GM19043 (cell line): ENCODE measurements around the gene PEX11B.

Experiments
- ATAC-seq: cut with Tn5 transposase; IDR thresholded peaks from one replicate; pipeline ENCODE4 v1.9.1; 2021; ENCODE audit warnings: low read depth; ENCODE audit not compliant: unreplicated experiment

Gene PEX11B, protein sequence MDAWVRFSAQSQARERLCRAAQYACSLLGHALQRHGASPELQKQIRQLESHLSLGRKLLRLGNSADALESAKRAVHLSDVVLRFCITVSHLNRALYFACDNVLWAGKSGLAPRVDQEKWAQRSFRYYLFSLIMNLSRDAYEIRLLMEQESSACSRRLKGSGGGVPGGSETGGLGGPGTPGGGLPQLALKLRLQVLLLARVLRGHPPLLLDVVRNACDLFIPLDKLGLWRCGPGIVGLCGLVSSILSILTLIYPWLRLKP

GRCh38 chr1:145918144-145918991 lies at the start of gene PEX11B:
Gene PEX11B (minus strand): TSS chr1:145918717. CDS start chr1:145918688, 29 bp downstream.
- ATAC-seq, result peak; percentile 84

DNA sequence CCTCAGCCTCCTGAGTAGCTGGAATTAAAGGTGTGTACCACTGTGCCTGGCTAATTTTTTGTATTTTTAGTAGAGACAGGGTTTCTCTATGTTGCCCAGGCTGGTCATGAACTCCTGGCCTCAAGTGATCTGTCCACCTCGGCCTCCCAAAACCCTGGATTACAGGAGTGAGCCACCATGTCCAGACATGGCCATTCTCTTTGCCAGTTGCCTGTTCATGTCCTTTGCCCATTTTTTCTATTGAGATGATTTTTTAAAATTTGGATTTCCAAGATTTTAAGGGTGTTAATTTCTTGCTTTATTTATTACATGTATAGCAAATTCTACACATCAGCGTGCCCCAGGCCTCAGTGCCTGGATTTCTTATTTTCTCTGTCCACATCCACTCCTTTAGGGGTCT lies 48.8 kb upstream of the PEX11B start:
- no peak for ATAC-seq

DNA sequence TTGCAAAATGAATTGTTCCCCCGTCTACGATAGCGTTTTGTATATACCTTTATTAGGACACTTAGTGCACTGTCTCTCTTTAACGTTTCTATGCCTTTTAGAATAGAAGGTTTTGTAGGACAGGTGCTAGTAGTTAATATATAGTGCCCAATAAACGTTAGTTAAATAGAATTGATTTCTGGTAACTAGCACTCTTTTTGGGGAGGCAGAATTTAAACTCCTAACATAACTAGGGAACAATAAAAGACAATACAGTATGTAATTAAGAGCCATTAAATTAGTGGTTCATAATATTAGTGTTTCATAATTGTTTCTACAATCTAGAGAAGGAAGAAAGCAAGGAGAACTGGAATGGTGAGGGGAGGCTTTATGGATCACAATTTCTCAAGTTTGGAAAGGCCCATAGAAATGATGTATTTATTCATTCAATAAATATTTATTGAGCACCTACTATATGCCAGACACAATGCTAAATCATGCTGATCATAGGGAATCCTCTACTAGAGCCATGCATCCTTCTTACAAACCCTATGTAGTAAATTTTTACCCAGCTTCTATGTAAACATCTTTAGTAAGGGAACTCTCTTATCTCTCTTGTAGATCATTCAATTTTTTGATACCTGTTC lies 46.7 kb upstream of the PEX11B start:
- ATAC-seq, result no peak

- peak; percentile 91 for ATAC-seq
These were observed 46.0 kb upstream of the PEX11B start, which contains the start of the genes ANKRD34A and POLR3GL for GRCh38 chr1:145964328-145965118. Gene ANKRD34A (minus strand): TSS chr1:145964575. CDS start chr1:145961759, 2,816 bp downstream. Gene POLR3GL (plus strand): TSS chr1:145964690. CDS start chr1:145974866, 10,176 bp downstream.

DNA sequence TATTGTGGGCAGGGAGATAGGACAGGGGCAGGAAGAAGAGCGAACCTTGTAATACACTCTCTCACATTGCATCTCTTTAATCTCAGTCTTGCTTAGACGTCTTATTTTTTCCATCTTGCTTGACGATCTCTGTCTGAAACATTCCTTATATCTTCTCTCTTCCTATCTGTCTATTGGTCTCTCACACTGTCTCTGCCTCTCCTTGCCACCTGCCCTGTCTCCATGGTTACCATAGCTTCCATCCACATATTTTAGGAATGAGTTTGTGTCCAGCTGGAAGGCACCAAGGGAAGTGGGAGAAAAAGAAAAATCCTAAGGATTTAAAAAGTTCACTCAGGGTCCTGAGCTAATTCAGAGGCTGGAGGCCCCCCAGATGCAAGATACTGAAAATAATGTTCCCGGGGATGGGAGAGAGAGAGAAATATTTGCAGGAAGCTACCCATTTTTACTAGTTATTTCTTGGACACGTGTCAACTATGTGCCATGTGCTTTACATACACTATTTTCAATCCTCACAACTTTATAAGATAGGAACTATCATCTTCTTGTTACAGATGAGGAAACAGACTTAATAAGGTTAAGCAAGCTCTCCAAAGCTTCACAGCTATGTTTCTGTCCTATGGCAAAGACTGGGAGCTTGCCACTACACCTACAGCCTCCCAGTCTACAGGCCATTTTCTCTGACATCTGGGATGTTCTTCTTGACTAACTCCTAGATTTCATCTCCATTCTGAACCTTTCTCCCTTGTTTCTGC lies 44.9 kb upstream of the PEX11B start:
- no peak for ATAC-seq

DNA sequence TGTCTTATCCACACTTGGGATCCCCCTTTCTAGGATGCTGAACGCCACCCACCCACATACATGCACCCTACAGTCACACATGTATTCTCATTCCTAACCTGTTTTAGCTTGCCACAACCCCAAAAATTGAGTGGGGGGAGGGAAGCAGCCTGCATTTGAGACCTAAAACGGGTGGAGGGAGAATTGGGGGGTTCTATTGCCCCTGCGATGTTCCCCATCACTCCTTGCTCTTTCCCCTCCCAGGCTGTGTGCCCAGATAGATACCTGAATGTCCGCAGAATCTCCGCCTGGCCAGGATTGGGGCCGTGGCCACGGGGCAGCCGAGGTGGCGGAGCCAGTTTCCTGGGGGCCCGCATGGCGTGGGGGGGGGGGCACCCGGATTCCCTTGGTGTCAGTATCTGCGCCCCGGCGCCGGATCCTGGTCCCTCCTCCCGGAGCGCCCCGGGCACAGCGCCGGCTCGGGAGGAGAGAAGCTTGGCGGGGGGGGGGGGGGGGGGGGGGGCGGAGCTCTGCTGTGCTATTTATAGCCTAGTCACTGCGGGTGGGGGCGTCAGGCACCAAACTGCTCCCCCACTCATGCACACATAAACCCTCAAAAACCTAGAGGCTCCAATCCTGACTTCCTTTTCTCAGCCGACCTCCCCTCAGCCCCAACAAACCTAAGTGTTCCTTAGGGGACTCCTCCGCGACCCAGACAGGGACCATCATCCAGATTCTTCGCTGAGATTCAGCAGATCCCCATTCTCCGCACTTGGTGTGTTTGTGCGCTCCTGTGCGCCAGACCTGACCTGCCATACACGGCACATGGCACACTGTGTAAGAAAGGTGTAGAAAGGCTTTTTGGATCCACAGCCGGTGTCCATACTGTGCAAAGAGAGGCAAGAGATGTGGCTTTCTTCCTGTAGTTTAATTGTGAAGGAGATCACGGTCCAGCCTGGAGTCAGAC lies 43.9 kb upstream of the PEX11B start:
- no peak for ATAC-seq

GRCh38 chr1:145961425-145962156 lies 43.1 kb upstream of the PEX11B start:
- no peak for ATAC-seq

DNA sequence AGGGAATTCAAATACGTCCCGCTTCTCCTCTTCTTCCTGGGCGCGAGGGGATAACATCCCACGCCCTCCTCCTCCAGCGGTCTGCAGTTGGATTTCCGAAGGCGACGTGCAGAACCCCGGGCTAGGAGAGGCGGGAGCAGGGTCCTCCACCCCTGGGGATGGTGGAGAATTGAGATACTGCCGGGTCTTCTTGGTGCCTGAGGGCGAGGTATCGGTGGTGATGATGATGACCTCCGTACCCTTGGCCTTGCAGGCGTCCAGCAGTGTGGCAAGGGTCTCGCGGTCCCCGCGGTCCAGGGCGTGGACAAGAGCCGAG lies 42.5 kb upstream of the PEX11B start:
- no peak for ATAC-seq

DNA sequence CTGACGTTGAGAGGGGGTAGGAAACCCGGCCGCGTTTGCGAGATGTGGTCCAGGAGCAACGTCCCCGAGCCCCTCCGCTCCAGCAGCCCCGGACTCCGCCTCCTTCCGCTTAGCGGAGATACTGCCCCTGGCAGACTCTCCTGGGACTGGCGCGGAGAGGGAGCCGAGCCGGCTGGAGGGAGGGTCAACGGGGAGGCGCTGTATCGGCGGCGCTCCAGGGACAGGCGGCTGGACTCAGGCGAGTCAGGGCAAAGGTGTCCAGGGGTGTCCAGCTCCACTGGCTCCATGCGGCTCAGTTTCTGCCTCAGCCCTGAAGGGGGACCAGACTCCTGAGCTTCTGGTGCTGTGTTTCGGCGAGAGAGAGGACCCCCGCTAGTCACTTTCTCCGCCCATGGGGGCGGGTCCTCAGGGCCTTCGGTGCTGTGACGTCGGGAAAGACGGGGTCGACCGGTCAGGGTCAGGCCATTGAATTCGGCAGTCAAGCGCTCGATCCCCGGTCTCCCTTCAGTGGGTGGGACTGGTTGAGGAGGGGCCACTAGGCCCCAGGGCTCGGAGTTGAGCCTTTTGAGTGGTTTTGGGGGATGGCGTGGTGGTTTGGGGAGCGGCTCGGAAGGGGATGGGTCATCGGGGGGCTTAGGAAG lies 42.1 kb upstream of the PEX11B start:
- no peak for ATAC-seq

GRCh38 chr1:145959957-145960467 lies 41.5 kb upstream of the PEX11B start:
- ATAC-seq, result no peak

- ATAC-seq, result no peak
These were observed 40.8 kb upstream of the PEX11B start for GRCh38 chr1:145959333-145959732.

DNA sequence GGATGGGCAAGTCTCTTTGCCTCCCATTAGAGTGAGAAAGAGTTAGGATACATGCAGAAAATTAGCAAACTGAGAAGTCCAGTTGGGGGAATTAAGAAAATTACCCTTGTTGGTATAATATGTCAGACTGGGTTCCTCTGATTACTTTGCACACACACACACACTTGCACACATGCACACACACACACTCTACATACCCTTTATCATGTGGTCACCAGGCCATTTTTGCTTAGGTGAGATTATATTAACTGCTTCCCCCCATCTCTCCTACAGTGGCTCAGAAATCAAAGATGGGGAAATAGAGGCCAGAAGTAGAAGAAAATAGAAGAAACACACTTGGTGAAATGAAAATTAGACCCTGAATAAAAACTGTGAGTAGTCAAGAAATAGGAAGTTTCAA lies 40.2 kb upstream of the PEX11B start:
- no peak for ATAC-seq

DNA sequence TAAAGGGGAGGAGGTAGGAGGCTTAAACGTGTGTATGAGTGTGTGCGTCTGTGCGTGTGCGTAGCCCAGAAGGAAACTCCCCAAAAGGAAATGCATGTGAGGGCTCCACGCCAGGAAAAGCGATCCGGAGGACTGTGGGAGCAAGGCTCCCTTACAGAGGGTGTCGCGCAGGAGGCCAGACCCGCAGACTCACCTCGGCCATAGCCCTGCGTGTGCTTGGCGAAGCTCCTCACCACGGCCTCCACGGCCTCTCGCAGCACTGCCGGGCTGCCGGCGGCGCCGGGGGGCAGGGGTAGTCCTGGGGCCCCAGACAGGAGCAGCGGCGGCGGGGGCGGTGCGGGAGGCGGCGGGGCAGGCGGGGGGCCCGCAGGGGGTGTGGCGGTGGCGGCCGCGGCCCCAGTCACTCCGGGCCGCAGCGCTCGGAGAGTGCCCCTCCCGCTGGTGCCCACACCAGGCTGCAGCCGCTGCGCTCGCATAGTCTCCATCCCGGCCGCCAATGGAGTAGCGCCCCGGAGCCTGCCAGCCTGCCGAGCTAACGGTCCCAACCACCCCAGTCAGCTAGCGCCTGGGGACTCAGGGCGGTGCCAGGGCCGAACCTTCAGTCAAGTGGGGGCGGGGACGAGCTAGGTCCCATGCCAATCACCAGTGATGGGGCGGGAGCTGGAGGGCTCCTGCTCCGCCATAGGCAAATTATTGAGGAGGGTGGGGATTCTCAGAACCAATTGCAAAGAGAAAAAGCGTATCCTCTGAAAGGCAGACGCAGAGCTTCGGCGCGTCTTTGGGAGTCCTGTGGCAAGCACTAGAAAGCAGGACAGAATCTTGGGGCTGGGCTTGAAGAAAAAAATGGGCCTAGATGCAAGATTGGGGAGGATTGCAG lies 39.2 kb upstream of the PEX11B start, which contains the start of gene LIX1L:
Gene LIX1L (minus strand): TSS at position 575 of the 877 bp plus-strand sequence. CDS start 90 bp downstream, at position 485.
- ATAC-seq, result peak; percentile 84

DNA sequence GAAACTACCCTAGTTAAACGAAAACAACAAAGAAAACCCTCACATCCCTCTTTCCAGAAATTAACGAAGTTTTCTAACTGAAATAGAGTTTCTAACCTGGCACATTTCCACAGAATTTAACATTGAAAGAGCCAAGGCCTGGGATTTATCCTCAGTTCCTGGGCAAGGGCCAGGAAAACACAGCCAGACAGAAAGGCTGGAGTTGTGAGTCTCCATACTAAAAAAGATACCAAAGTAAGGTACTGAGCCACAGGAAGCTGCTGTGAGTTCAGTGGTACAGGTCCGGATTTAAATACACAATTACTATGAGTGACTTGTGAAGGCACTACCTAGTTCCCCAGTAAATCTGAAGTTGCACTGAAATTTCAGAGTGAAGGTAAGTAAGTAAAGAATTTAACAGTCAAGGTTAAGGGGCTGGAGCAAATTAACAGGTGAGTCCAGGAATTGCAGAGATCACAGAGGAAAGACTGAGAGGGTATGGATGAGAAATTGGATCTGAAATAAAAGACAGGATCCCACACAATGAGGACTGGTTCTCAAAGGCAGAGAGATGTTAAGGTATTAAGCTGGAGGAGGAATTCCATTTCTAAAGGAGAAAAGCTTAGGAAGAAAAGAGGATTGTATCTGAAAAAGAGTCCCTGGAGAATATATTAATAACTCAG lies 38.4 kb upstream of the PEX11B start:
- ATAC-seq, result no peak

DNA sequence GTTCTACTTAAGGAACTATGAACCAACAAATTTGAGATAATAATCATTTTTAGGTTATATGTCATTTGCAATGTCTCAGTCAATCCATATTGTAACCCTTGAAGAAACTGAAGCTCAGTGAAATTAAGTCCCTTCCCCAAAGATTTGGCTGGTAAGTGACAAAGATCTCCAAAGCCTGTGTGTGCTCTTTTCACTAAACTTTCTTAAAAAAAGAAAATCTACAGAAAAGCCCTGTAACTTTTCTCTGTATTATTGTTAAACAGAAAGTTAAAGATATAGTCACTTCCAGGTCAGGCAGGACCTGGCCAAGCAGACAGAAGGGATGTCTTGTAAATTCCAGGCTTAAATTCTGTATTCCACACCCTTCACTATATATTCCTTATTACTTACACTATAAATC lies 37.8 kb upstream of the PEX11B start:
- no peak for ATAC-seq

DNA sequence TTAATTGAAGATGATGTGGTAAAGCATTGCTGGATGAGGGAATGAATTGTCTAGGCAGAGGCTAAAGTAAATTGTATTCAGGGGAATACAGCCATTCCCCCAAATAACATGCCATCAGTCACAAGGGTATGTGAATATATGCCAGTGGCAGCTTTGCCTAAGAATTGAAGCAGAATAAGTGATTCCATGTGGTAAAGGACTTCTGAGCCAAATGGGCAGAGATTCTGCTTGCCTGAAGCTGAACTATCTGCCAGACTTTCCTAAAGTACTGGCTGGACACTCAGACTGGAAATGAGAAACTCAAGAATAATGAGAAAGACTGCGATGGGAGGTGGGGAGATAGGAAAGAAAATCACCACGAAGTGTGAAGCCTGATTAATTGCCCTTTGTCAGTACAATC lies 36.9 kb upstream of the PEX11B start:
- no peak for ATAC-seq
